PC-3 (cell line): ENCODE data around the gene SLC10A7.

Source experiments
- CTCF ChIP-seq: fragments of 300-600 bp; sonication (generic); conservative IDR thresholded peaks from 2 replicates; pipeline ENCODE4 v1.5.1; 2017; ENCODE audit warnings: antibody characterized with exemption, low read depth, mild to moderate bottlenecking, low read length
- EZH2 ChIP-seq: fragments of 300-600 bp; sonication (generic); IDR thresholded peaks from one replicate; pipeline ENCODE4 v1.6.1; 2017; ENCODE audit warnings: antibody characterized with exemption, mild to moderate bottlenecking, low read length; ENCODE audit not compliant: unreplicated experiment
- EZH2phosphoT487 ChIP-seq: fragments of 300-600 bp; sonication (generic); IDR thresholded peaks from 2 replicates; pipeline ENCODE4 v1.6.1; 2018; ENCODE audit warnings: mild to moderate bottlenecking, antibody characterized with exemption, low read length, borderline replicate concordance

- TF ChIP-seq CTCF (no peak), EZH2 (no peak), EZH2phosphoT487 (no peak)
Observed at GRCh38 chr4:146445198-146446150, 76.3 kb downstream of the SLC10A7 start.
